Pancreas (tissue), 10 donors: ENCODE measurements around the gene CLEC3A. TPM values are rescaled to one million over a fixed set of nuclear protein-coding genes. Genes with fewer than 3 reads are reported as not detected.

Source experiments
- ATAC-seq, 4 donors: fragments of 200-7000 bp; cut with Tn5 transposase; one replicate each; pipeline versions ENCODE4 v1.8.0 to v1.9.1; 2020; ENCODE audit warnings: mild to moderate bottlenecking in 4 of 4, moderate library complexity in 4 of 4
- DNase-seq, 6 donors: peaks; one replicate each; pipeline ENCODE4 v3.0.0-alpha.2; 2020
- FAIRE-seq: peaks from 2 replicates; lab custom pipeline; 2012; peaks lifted over from hg19 to GRCh38; lab: Jason Lieb, UNC
- H3K27ac ChIP-seq, 4 donors: fragments of 200-600 bp; sonication (generic); 1 replicate in 3 of 4; 2 replicates in 1 of 4; pipeline versions ENCODE4 v1.5.0 to v1.8.0; 2020
- H3K27me3 ChIP-seq, 4 donors: fragments of 200-600 bp; one replicate each; pipeline ENCODE4 v1.8.0; 2021
- H3K36me3 ChIP-seq, 3 donors: fragments of 200-600 bp; sonication (generic) in 1 of 3; one replicate each; pipeline versions ENCODE4 v1.5.0 to v1.8.0; 2020 to 2021
- H3K4me1 ChIP-seq, 3 donors: fragments of 200-600 bp; one replicate each; pipeline ENCODE4 v1.8.0; 2021
- H3K4me3 ChIP-seq, 4 donors: fragments of 200-600 bp; sonication (generic) in 2 of 4; one replicate each; pipeline versions ENCODE4 v1.5.0 to v1.8.0; 2020 to 2021
- H3K9me3 ChIP-seq, 4 donors: fragments of 200-600 bp; one replicate each; pipeline ENCODE4 v1.8.0; 2021
- CTCF ChIP-seq, 4 donors: fragments of 200-600 bp; sonication (generic) in 3 of 4; IDR thresholded peaks; one replicate each; pipeline versions ENCODE4 v1.5.0 to v1.8.0; 2021; ENCODE audit warnings: antibody characterized with exemption in 4 of 4
- WGBS, 2 donors: extraction: QIAGEN DNeasy Blood & Tissue Kit; methylation state at CpG; one replicate each; pipeline ENCODE4 v1.1.7; 2013; 5-methylcytosine and 5-hydroxymethylcytosine counted together
- intact Hi-C, 3 donors: fragments of 100-400 bp; cut with DNase I; formaldehyde crosslinking; loops; one replicate each; pipeline versions ENCODE4 v1.11.1 to v1.14.2; 2022
- polyA plus RNA-seq, 2 donors: library from polyadenylated mRNA; stranded (reverse); fragments of 200-250 nt; gene quantifications; one replicate each; pipeline ENCODE4 v1.2.3, GENCODE V29; 2013
- total RNA-seq, 6 donors: library from RNA; stranded (reverse); fragmentation: NEBNext Ultra II Directional in 4 of 6; extraction: Animal tissue kit (Norgen Biotek cat#: 25700) in 4 of 6; gene quantifications; one replicate each; pipeline versions ENCODE4 v1.2.1 to v1.2.4, GENCODE V29; 2021 to 2023
- donor health status: healthy with polysubstance abuse.
- donor health status: DM: no; HTN: no; CAD: no; lungs with moderate emphysema.
- donor health status: DM: no; HTN: no; CAD: no.
- donor health status: control.
- donor health status: control.
- donor health status: Bipolar disorder and iron deficiency.
- donor health status: DM: yes; HTN: yes; CAD: no.
- donor health status: DM: no; HTN: no; CAD: no.
- donor health status: DM: no; HTN: no; CAD: no.
- donor health status: DM: yes; HTN: yes; CAD: no.

The CLEC3A gene
- total and polyA plus RNA-seq, 8 donors, result not detected

GRCh38 chr16:78025631-78026030 is 3.3 kb downstream of the CLEC3A start:
- Histone ChIP-seq H3K36me3 (no peaks in the 10 kb centered on the region), H3K27ac (no peak overlapping the region), H3K27me3 (peaks cover 0 to 5% (median 0%) of the 10 kb centered on the region in 4 donors), H3K4me3 (no peak overlapping the region), H3K9me3 (no peaks in the 10 kb centered on the region), H3K4me1 (no peaks in the 10 kb centered on the region)
- no peak for TF ChIP-seq CTCF (IDR thresholded peaks at IDR 0.05)
- ATAC-seq (no peak), DNase-seq (no peak), FAIRE-seq (no peak)
- 84 to 89% methylated on average over 1 of the region's 1 CpG for WGBS, 2 donors
- intact Hi-C loops, result no loop called here

- TF ChIP-seq CTCF (IDR thresholded peaks at IDR 0.05), result no peak
- Histone ChIP-seq H3K27me3 (peaks cover 0 to 5% (median 0%) of the 10 kb centered on the region in 4 donors), H3K4me1 (no peaks in the 10 kb centered on the region), H3K36me3 (no peaks in the 10 kb centered on the region), H3K4me3 (no peak overlapping the region), H3K9me3 (no peaks in the 10 kb centered on the region), H3K27ac (no peak overlapping the region)
- no peak for DNase-seq
- ATAC-seq, result no peak
- intact Hi-C loops, result no loop called here
- WGBS, 2 donors, result 41 to 44% methylated on average over 3 of the region's 3 CpGs
- FAIRE-seq, result no peak
These were observed 5.7 kb downstream of the CLEC3A start for GRCh38 chr16:78028018-78028417.

GRCh38 chr16:78034530-78034929 is 12.2 kb downstream of the CLEC3A start:
- no peaks in the 10 kb centered on the region for H3K36me3 ChIP-seq
- DNase-seq (no peak), ATAC-seq (no peak), FAIRE-seq (no peak)
- no peak overlapping the region for H3K27ac ChIP-seq
- no peaks in the 10 kb centered on the region for H3K4me1 ChIP-seq
- no peaks in the 10 kb centered on the region for H3K9me3 ChIP-seq
- WGBS, 2 donors, result 36 to 49% methylated on average over 2 of the region's 2 CpGs
- intact Hi-C loops, result no loop called here
- TF ChIP-seq CTCF (IDR thresholded peaks at IDR 0.05), result no peak
- no peaks in the 10 kb centered on the region for H3K27me3 ChIP-seq
- no peak overlapping the region for H3K4me3 ChIP-seq

- Histone ChIP-seq H3K4me1 (no peaks in the 10 kb centered on the region), H3K27ac (no peak overlapping the region), H3K9me3 (no peaks in the 10 kb centered on the region), H3K36me3 (no peaks in the 10 kb centered on the region), H3K4me3 (no peak overlapping the region), H3K27me3 (no peaks in the 10 kb centered on the region)
- WGBS, 2 donors, result 53 to 59% methylated on average over 2 of the region's 2 CpGs
- no peak for TF ChIP-seq CTCF (IDR thresholded peaks at IDR 0.05)
- DNase-seq, result no peak
- no peak for ATAC-seq
- no peak for FAIRE-seq
- intact Hi-C loops, result no loop called here
These were observed 12.7 kb downstream of the CLEC3A start for GRCh38 chr16:78035012-78035411.

- TF ChIP-seq CTCF (IDR thresholded peaks at IDR 0.05), result no peak
- no peaks in the 10 kb centered on the region for H3K27me3 ChIP-seq
- FAIRE-seq (no peak), DNase-seq (no peak), ATAC-seq (no peak)
- no peak overlapping the region for H3K27ac ChIP-seq
- H3K36me3 ChIP-seq, result no peaks in the 10 kb centered on the region
- H3K9me3 ChIP-seq, result no peaks in the 10 kb centered on the region
- no peak overlapping the region for H3K4me3 ChIP-seq
- intact Hi-C loops, result no loop called here
- H3K4me1 ChIP-seq, result no peaks in the 10 kb centered on the region
These were observed 18.0 kb downstream of the CLEC3A start for GRCh38 chr16:78040396-78040795.
